GM23338 (cell line): ENCODE measurements around the gene MAN1C1. TPM values are rescaled to one million over a fixed set of nuclear protein-coding genes. Genes with fewer than 3 reads are reported as not detected.

Experiments used
- ATAC-seq: fragments of 200-7000 bp; cut with Tn5 transposase; 3 replicates; pipeline ENCODE4 v1.9.1; 2020
- DNase-seq: peaks from one replicate; pipeline ENCODE4 v3.0.0-alpha.2; 2015; ENCODE audit warnings: low spot score
- H2AFZ ChIP-seq: fragments of 200-600 bp; sonication (generic); 2 replicates; pipeline ENCODE4 v1.8.0; 2016; ENCODE audit warnings: antibody characterized with exemption, mild to moderate bottlenecking, moderate library complexity
- H3F3A ChIP-seq: fragments of 200-600 bp; sonication (generic); replicated peaks from 2 replicates; pipeline ENCODE4 v1.8.0; 2017; ENCODE audit warnings: antibody characterized with exemption, mixed run types, low read depth
- H3K27ac ChIP-seq: fragments of 200-600 bp; sonication (generic); 2 replicates; pipeline ENCODE4 v1.6.1; 2016; ENCODE audit warnings: low read depth
- H3K27me3 ChIP-seq: fragments of 200-600 bp; sonication (generic); 2 replicates; pipeline ENCODE4 v1.8.0; 2016; ENCODE audit warnings: mild to moderate bottlenecking, mixed run types, moderate library complexity; ENCODE audit not compliant: insufficient read depth
- H3K36me3 ChIP-seq: fragments of 200-600 bp; sonication (generic); 2 replicates; pipeline ENCODE4 v1.8.0; 2016; ENCODE audit warnings: mild to moderate bottlenecking; ENCODE audit not compliant: insufficient read depth
- H3K4me1 ChIP-seq: fragments of 200-600 bp; sonication (generic); 2 replicates; pipeline ENCODE4 v1.8.0; 2016; ENCODE audit warnings: mild to moderate bottlenecking, moderate library complexity; ENCODE audit not compliant: insufficient read depth
- H3K4me2 ChIP-seq: fragments of 200-600 bp; sonication (generic); 2 replicates; pipeline ENCODE4 v1.7.1; 2017; ENCODE audit warnings: mixed run types
- H3K4me3 ChIP-seq: fragments of 200-600 bp; sonication (generic); 2 replicates; pipeline ENCODE4 v1.6.1; 2016; ENCODE audit warnings: mixed run types
- H3K79me2 ChIP-seq: fragments of 200-600 bp; sonication (generic); replicated peaks from 2 replicates; pipeline ENCODE4 v1.8.0; 2017; ENCODE audit warnings: mild to moderate bottlenecking; ENCODE audit not compliant: insufficient read depth
- H3K9me2 ChIP-seq: fragments of 200-600 bp; sonication (generic); 2 replicates; pipeline ENCODE4 v1.8.0; 2017; ENCODE audit not compliant: insufficient read depth
- H4K20me1 ChIP-seq: fragments of 200-600 bp; sonication (generic); replicated peaks from 2 replicates; pipeline ENCODE4 v1.8.0; 2017; ENCODE audit warnings: mild to moderate bottlenecking; ENCODE audit not compliant: insufficient read depth
- H3K27ac Mint-ChIP-seq: 2 replicates; pipeline ENCODE4 v1.8.0; 2020; ENCODE audit warnings: inconsistent platforms, mild to moderate bottlenecking, moderate library complexity, mixed read lengths
- H3K27me3 Mint-ChIP-seq: 3 replicates; pipeline ENCODE4 v1.8.0; 2022; ENCODE audit warnings: low read depth, mild to moderate bottlenecking, moderate library complexity, mixed read lengths, inconsistent platforms; ENCODE audit not compliant: insufficient read depth, poor library complexity
- H3K36me3 Mint-ChIP-seq: 3 replicates; pipeline ENCODE4 v1.8.0; 2021; ENCODE audit warnings: low read depth, mild to moderate bottlenecking, inconsistent platforms, moderate library complexity, mixed read lengths
- H3K4me1 Mint-ChIP-seq: 3 replicates; pipeline ENCODE4 v1.8.0; 2020; ENCODE audit warnings: mild to moderate bottlenecking, inconsistent platforms, mixed read lengths
- H3K4me3 Mint-ChIP-seq: 3 replicates; pipeline ENCODE4 v1.8.0; 2021; ENCODE audit warnings: moderate library complexity, mild to moderate bottlenecking, inconsistent platforms, mixed read lengths
- H3K9me3 Mint-ChIP-seq: 3 replicates; pipeline ENCODE4 v1.8.0; 2020; ENCODE audit warnings: moderate library complexity, mild to moderate bottlenecking, inconsistent platforms, mixed read lengths
- CREB1 ChIP-seq: fragments of 250-450 bp; sonication (Bioruptor Pico); IDR thresholded peaks from 2 replicates; pipeline ENCODE4 v1.5.0; 2020; ENCODE audit warnings: low read depth, mild to moderate bottlenecking, moderate library complexity
- ETS1 ChIP-seq: IDR thresholded peaks from 2 replicates; pipeline ENCODE4 v1.6.1; 2016; ENCODE audit warnings: antibody characterized with exemption
- EZH2phosphoT487 ChIP-seq: fragments of 200-600 bp; sonication (generic); IDR thresholded peaks from one replicate; pipeline ENCODE4 v1.8.1; 2018; ENCODE audit warnings: antibody characterized with exemption; ENCODE audit not compliant: unreplicated experiment
- JUNB ChIP-seq: IDR thresholded peaks from one replicate; pipeline ENCODE4 v1.6.1; 2016; ENCODE audit warnings: antibody characterized with exemption; ENCODE audit not compliant: unreplicated experiment
- ZNF331 ChIP-seq: fragments of 250-450 bp; sonication (Bioruptor Pico); IDR thresholded peaks from 2 replicates; pipeline ENCODE4 v1.5.0; 2020; ENCODE audit warnings: low read depth, mild to moderate bottlenecking, moderate library complexity
- polyA plus RNA-seq: library from polyadenylated mRNA; unstranded; fragments of >200 nt; fragmentation: Nextera tagmentation; extraction: Ambion mirVana; gene quantifications from 2 replicates; pipeline ENCODE4 v1.2.1, GENCODE V29; 2016
- total RNA-seq: library from RNA; depleted of rRNA; stranded (reverse); fragments of >200 nt; shearing (Covaris generic); gene quantifications from 2 replicates; pipeline ENCODE4 v1.2.3, GENCODE V29; 2014
- TF ChIP-seq, protein P1 (sequence below), 2 experiments: fragments of 200-600 bp in 1 of 2; sonication (generic) in 1 of 2; conservative IDR thresholded peaks; 2 replicates each; pipeline versions ENCODE4 v1.5.1 to v1.6.1; 2016 to 2017; ENCODE audit warnings: antibody characterized with exemption in 2 of 2, low read depth in 2 of 2, mild to moderate bottlenecking in 2 of 2, moderate library complexity in 1 of 2
- TF ChIP-seq, protein P2 (sequence below): fragments of 250-450 bp; sonication (Bioruptor Pico); IDR thresholded peaks from 2 replicates; pipeline ENCODE4 v1.5.0; 2020; ENCODE audit warnings: mild to moderate bottlenecking, moderate library complexity
- TF ChIP-seq, protein P3 (sequence below): IDR thresholded peaks from one replicate; pipeline ENCODE4 v1.6.1; 2018; ENCODE audit warnings: antibody characterized with exemption; ENCODE audit not compliant: unreplicated experiment

MAN1C1 gene
- total and polyA plus RNA-seq, 2 experiments from 2014 or later, result 5.4 to 13.6 TPM

DNA sequence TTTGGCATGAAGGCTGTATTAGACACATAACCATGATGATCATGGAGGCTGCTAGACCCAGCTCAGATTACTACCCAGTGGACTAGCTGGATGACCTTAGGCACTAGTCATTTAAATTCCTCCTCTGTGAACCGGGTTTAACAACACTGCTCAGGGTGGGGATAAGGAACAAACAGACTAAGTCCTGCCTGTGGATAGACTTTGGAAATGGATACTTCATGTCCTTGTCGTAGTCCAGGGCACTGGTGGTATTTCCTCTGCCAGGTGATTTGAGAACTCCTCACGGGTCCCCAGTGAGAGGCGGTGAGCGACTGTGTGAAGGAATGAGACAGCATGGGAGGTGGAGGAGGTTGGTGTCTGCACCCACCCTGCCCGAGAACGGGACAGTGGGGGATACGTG, 110.5 kb downstream of the MAN1C1 start:
- Histone ChIP-seq H3F3A (no peaks in the 10 kb centered on the region), H3K4me1 (peaks cover 10% of the 10 kb centered on the region), H4K20me1 (no peaks in the 10 kb centered on the region), H3K79me2 (no peaks in the 10 kb centered on the region; the same call in 1 of the 2 replicates), H3K27ac (no peak overlapping the region), H3K4me2 (no peak overlapping the region), H3K27me3 (no peaks in the 10 kb centered on the region), H3K9me2 (no peaks in the 10 kb centered on the region; the same call in 1 of the 2 replicates), H3K36me3 (no peaks in the 10 kb centered on the region), H2AFZ (no peak overlapping the region), H3K4me3 (no peak overlapping the region)
- Mint-ChIP-seq H3K27me3 (peaks cover 8% of the 10 kb centered on the region), H3K27ac (no peak overlapping the region), H3K36me3 (no peaks in the 10 kb centered on the region), H3K4me1 (peaks cover 36% of the 10 kb centered on the region), H3K9me3 (peaks cover 3% of the 10 kb centered on the region; the same call in 1 of the 3 replicates), H3K4me3 (peak overlapping the region; percentile 31; the same call in 1 of the 3 replicates)
- DNase-seq, result no peak
- TF ChIP-seq, protein P1, sequence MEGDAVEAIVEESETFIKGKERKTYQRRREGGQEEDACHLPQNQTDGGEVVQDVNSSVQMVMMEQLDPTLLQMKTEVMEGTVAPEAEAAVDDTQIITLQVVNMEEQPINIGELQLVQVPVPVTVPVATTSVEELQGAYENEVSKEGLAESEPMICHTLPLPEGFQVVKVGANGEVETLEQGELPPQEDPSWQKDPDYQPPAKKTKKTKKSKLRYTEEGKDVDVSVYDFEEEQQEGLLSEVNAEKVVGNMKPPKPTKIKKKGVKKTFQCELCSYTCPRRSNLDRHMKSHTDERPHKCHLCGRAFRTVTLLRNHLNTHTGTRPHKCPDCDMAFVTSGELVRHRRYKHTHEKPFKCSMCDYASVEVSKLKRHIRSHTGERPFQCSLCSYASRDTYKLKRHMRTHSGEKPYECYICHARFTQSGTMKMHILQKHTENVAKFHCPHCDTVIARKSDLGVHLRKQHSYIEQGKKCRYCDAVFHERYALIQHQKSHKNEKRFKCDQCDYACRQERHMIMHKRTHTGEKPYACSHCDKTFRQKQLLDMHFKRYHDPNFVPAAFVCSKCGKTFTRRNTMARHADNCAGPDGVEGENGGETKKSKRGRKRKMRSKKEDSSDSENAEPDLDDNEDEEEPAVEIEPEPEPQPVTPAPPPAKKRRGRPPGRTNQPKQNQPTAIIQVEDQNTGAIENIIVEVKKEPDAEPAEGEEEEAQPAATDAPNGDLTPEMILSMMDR (conservative IDR thresholded peaks at IDR 0.05; ENCODE audit: low read depth in 2 of 2), result no peak
- TF ChIP-seq, protein P2, sequence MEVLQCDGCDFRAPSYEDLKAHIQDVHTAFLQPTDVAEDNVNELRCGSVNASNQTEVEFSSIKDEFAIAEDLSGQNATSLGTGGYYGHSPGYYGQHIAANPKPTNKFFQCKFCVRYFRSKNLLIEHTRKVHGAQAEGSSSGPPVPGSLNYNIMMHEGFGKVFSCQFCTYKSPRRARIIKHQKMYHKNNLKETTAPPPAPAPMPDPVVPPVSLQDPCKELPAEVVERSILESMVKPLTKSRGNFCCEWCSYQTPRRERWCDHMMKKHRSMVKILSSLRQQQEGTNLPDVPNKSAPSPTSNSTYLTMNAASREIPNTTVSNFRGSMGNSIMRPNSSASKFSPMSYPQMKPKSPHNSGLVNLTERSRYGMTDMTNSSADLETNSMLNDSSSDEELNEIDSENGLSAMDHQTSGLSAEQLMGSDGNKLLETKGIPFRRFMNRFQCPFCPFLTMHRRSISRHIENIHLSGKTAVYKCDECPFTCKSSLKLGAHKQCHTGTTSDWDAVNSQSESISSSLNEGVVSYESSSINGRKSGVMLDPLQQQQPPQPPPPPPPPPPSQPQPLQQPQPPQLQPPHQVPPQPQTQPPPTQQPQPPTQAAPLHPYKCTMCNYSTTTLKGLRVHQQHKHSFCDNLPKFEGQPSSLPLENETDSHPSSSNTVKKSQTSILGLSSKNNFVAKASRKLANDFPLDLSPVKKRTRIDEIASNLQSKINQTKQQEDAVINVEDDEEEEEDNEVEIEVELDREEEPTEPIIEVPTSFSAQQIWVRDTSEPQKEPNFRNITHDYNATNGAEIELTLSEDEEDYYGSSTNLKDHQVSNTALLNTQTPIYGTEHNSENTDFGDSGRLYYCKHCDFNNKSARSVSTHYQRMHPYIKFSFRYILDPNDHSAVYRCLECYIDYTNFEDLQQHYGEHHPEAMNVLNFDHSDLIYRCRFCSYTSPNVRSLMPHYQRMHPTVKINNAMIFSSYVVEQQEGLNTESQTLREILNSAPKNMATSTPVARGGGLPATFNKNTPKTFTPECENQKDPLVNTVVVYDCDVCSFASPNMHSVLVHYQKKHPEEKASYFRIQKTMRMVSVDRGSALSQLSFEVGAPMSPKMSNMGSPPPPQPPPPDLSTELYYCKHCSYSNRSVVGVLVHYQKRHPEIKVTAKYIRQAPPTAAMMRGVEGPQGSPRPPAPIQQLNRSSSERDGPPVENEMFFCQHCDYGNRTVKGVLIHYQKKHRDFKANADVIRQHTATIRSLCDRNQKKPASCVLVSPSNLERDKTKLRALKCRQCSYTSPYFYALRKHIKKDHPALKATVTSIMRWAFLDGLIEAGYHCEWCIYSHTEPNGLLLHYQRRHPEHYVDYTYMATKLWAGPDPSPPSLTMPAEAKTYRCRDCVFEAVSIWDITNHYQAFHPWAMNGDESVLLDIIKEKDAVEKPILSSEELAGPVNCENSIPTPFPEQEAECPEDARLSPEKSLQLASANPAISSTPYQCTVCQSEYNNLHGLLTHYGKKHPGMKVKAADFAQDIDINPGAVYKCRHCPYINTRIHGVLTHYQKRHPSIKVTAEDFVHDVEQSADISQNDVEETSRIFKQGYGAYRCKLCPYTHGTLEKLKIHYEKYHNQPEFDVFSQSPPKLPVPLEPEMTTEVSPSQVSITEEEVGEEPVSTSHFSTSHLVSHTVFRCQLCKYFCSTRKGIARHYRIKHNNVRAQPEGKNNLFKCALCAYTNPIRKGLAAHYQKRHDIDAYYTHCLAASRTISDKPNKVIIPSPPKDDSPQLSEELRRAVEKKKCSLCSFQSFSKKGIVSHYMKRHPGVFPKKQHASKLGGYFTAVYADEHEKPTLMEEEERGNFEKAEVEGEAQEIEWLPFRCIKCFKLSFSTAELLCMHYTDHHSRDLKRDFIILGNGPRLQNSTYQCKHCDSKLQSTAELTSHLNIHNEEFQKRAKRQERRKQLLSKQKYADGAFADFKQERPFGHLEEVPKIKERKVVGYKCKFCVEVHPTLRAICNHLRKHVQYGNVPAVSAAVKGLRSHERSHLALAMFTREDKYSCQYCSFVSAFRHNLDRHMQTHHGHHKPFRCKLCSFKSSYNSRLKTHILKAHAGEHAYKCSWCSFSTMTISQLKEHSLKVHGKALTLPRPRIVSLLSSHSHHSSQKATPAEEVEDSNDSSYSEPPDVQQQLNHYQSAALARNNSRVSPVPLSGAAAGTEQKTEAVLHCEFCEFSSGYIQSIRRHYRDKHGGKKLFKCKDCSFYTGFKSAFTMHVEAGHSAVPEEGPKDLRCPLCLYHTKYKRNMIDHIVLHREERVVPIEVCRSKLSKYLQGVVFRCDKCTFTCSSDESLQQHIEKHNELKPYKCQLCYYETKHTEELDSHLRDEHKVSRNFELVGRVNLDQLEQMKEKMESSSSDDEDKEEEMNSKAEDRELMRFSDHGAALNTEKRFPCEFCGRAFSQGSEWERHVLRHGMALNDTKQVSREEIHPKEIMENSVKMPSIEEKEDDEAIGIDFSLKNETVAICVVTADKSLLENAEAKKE, result no peak
- no peak for TF ChIP-seq EZH2phosphoT487
- no peak for TF ChIP-seq JUNB
- TF ChIP-seq ZNF331 (CRISPR knock-in tag), result no peak
- TF ChIP-seq, protein P3, sequence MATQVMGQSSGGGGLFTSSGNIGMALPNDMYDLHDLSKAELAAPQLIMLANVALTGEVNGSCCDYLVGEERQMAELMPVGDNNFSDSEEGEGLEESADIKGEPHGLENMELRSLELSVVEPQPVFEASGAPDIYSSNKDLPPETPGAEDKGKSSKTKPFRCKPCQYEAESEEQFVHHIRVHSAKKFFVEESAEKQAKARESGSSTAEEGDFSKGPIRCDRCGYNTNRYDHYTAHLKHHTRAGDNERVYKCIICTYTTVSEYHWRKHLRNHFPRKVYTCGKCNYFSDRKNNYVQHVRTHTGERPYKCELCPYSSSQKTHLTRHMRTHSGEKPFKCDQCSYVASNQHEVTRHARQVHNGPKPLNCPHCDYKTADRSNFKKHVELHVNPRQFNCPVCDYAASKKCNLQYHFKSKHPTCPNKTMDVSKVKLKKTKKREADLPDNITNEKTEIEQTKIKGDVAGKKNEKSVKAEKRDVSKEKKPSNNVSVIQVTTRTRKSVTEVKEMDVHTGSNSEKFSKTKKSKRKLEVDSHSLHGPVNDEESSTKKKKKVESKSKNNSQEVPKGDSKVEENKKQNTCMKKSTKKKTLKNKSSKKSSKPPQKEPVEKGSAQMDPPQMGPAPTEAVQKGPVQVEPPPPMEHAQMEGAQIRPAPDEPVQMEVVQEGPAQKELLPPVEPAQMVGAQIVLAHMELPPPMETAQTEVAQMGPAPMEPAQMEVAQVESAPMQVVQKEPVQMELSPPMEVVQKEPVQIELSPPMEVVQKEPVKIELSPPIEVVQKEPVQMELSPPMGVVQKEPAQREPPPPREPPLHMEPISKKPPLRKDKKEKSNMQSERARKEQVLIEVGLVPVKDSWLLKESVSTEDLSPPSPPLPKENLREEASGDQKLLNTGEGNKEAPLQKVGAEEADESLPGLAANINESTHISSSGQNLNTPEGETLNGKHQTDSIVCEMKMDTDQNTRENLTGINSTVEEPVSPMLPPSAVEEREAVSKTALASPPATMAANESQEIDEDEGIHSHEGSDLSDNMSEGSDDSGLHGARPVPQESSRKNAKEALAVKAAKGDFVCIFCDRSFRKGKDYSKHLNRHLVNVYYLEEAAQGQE, result no peak
- no peak for TF ChIP-seq ETS1
- no peak for TF ChIP-seq CREB1
- ATAC-seq, result no peak
